Neural cell (in vitro differentiated cells): ENCODE measurements around the gene TSPAN4. TPM values are rescaled to one million over a fixed set of nuclear protein-coding genes. Genes with fewer than 3 reads are reported as not detected.

Experiments used
- H2AFZ ChIP-seq: fragments of 200-600, 300-800 bp; sonication (generic), shearing (Covaris generic); 2 replicates; pipeline ENCODE4 v1.6.0; 2014; ENCODE audit warnings: low read depth, mild to moderate bottlenecking, antibody characterized with exemption, low read length, moderate library complexity
- H3F3A ChIP-seq: fragments of 200-600 bp; shearing (Covaris generic); 2 replicates; pipeline ENCODE4 v1.6.1; 2016; ENCODE audit warnings: mild to moderate bottlenecking, moderate library complexity, mixed read lengths, antibody characterized with exemption, low read length; ENCODE audit not compliant: insufficient read depth, poor library complexity, severe bottlenecking
- H3K27ac ChIP-seq: fragments of 200-600, 300-800 bp; sonication (generic), shearing (Covaris generic); 2 replicates; pipeline ENCODE4 v1.5.1; 2014; ENCODE audit warnings: mild to moderate bottlenecking, low read length, moderate library complexity
- H3K27me3 ChIP-seq: fragments of 300-800, 200-600 bp; sonication (generic), shearing (Covaris generic); 2 replicates; pipeline ENCODE4 v1.6.0; 2014; ENCODE audit warnings: mild to moderate bottlenecking, low read depth, low read length, moderate library complexity; ENCODE audit not compliant: insufficient read depth
- H3K36me3 ChIP-seq: fragments of 300-800, 200-600 bp; sonication (generic), shearing (Covaris generic); 2 replicates; pipeline ENCODE4 v1.5.1; 2014; ENCODE audit warnings: mild to moderate bottlenecking, antibody characterized with exemption, low read length, moderate library complexity; ENCODE audit not compliant: insufficient read depth
- H3K4me2 ChIP-seq: fragments of 300-800, 200-600 bp; sonication (generic), shearing (Covaris generic); 2 replicates; pipeline ENCODE4 v1.6.0; 2014; ENCODE audit warnings: mild to moderate bottlenecking, low read length
- H3K4me3 ChIP-seq: fragments of 300-800, 200-600 bp; sonication (generic), shearing (Covaris generic); 2 replicates; pipeline ENCODE4 v1.5.1; 2014; ENCODE audit warnings: mild to moderate bottlenecking, low read length, moderate library complexity
- H3K79me2 ChIP-seq: fragments of 200-600 bp; shearing (Covaris generic); replicated peaks from 2 replicates; pipeline ENCODE4 v1.6.0; 2014; ENCODE audit warnings: mild to moderate bottlenecking, low read length, moderate library complexity; ENCODE audit not compliant: insufficient read depth
- H3K9ac ChIP-seq: fragments of 300-800, 200-600 bp; sonication (generic), shearing (Covaris generic); 2 replicates; pipeline ENCODE4 v1.6.1; 2016; ENCODE audit warnings: mild to moderate bottlenecking, low read length, mixed read lengths
- H3K9me2 ChIP-seq: fragments of 200-600 bp; shearing (Covaris generic); 2 replicates; pipeline ENCODE4 v1.6.1; 2016; ENCODE audit warnings: mild to moderate bottlenecking, low read length, mixed read lengths; ENCODE audit not compliant: insufficient read depth
- H3K9me3 ChIP-seq: fragments of 200-600, 300-800 bp; sonication (generic), shearing (Covaris generic); 2 replicates; pipeline ENCODE4 v1.6.1; 2016; ENCODE audit warnings: mild to moderate bottlenecking, mixed run types, low read length, moderate library complexity, mixed read lengths
- H4K20me1 ChIP-seq: fragments of 200-600 bp; shearing (Covaris generic); 2 replicates; pipeline ENCODE4 v1.6.1; 2016; ENCODE audit warnings: mild to moderate bottlenecking, mixed run types; ENCODE audit not compliant: insufficient read depth
- EP300 ChIP-seq: fragments of 450-650 bp; conservative IDR thresholded peaks from 2 replicates; pipeline ENCODE4 v1.6.1; 2014; ENCODE audit warnings: antibody characterized with exemption, mild to moderate bottlenecking, moderate library complexity; ENCODE audit not compliant: poor library complexity, severe bottlenecking
- EZH2 ChIP-seq: fragments of 200-600, 300-800 bp; shearing (Covaris generic), sonication (generic); IDR thresholded peaks from 2 replicates; pipeline ENCODE4 v1.6.1; 2014; ENCODE audit warnings: antibody characterized with exemption, low read length, borderline replicate concordance, mild to moderate bottlenecking; ENCODE audit not compliant: insufficient read depth, poor library complexity, severe bottlenecking
- MXI1 ChIP-seq: fragments of 450-650 bp; conservative IDR thresholded peaks from 2 replicates; pipeline ENCODE4 v1.6.1; 2014; ENCODE audit warnings: antibody characterized with exemption, mild to moderate bottlenecking; ENCODE audit not compliant: poor library complexity, severe bottlenecking
- POLR2AphosphoS5 ChIP-seq: IDR thresholded peaks from 2 replicates; pipeline ENCODE4 v1.6.1; 2012
- SMC3 ChIP-seq: fragments of 450-650 bp; conservative IDR thresholded peaks from 2 replicates; pipeline ENCODE4 v1.6.1; 2014; ENCODE audit warnings: antibody characterized with exemption, mild to moderate bottlenecking, moderate library complexity; ENCODE audit not compliant: poor library complexity
- TAF1 ChIP-seq: IDR thresholded peaks from 2 replicates; pipeline ENCODE4 v1.6.1; 2012; ENCODE audit warnings: low read depth
- polyA plus RNA-seq: library from polyadenylated mRNA; depleted of rRNA; stranded (reverse); fragments of >200 nt; gene quantifications from 2 replicates; pipeline ENCODE4 v1.2.3, GENCODE V29; 2014
- TF ChIP-seq, protein P1 (sequence below): fragments of 450-650 bp; IDR thresholded peaks from 2 replicates; pipeline ENCODE4 v1.5.1; 2014; ENCODE audit warnings: antibody characterized with exemption, mild to moderate bottlenecking, moderate library complexity; ENCODE audit not compliant: poor library complexity, severe bottlenecking
- TF ChIP-seq, protein P2 (sequence below): IDR thresholded peaks from 2 replicates; pipeline ENCODE4 v1.6.1; 2012; ENCODE audit warnings: borderline replicate concordance

Gene TSPAN4
- polyA plus RNA-seq, 1 donor from 2014 or later: 68.1 TPM

DNA sequence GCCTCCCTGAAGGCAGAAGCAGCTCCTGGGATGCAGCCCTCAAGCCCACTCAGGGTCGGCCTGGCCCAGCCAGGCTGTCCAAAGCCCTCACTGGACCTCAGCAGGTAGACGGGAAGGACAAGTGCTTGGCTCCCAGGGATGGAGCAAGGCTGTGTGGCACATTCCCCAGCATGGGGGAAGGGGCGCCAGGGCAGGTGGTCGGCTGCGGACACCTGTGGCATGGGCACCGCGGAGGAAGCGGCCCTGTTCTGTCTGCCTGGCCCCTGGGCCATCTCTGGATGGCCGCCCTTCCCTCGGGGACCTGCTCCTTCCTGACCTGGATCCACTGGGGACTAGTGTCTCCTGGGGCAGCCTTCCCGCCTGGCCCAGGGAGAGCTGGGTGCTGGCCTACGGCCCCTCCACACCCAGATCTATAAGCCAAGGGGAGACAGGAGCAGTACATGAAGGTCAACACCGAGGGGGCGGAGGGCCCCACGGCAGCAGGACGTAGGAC lies 42.0 kb downstream of the TSPAN4 start:
- no peak overlapping the region for H3K27ac ChIP-seq
- H3K4me3 ChIP-seq: no peak overlapping the region
- H3F3A ChIP-seq: no peaks in the 10 kb centered on the region
- H3K36me3 ChIP-seq: no peaks in the 10 kb centered on the region
- no peaks in the 10 kb centered on the region for H3K9me2 ChIP-seq
- no peak overlapping the region for H3K4me2 ChIP-seq
- no peak overlapping the region for H2AFZ ChIP-seq
- H3K9ac ChIP-seq: no peak overlapping the region
- TF ChIP-seq TAF1 (no peak), POLR2AphosphoS5 (no peak), EZH2 (no peak), MXI1 (no peak)
- TF ChIP-seq, protein P1, sequence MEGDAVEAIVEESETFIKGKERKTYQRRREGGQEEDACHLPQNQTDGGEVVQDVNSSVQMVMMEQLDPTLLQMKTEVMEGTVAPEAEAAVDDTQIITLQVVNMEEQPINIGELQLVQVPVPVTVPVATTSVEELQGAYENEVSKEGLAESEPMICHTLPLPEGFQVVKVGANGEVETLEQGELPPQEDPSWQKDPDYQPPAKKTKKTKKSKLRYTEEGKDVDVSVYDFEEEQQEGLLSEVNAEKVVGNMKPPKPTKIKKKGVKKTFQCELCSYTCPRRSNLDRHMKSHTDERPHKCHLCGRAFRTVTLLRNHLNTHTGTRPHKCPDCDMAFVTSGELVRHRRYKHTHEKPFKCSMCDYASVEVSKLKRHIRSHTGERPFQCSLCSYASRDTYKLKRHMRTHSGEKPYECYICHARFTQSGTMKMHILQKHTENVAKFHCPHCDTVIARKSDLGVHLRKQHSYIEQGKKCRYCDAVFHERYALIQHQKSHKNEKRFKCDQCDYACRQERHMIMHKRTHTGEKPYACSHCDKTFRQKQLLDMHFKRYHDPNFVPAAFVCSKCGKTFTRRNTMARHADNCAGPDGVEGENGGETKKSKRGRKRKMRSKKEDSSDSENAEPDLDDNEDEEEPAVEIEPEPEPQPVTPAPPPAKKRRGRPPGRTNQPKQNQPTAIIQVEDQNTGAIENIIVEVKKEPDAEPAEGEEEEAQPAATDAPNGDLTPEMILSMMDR: no peak
- TF ChIP-seq, protein P2, sequence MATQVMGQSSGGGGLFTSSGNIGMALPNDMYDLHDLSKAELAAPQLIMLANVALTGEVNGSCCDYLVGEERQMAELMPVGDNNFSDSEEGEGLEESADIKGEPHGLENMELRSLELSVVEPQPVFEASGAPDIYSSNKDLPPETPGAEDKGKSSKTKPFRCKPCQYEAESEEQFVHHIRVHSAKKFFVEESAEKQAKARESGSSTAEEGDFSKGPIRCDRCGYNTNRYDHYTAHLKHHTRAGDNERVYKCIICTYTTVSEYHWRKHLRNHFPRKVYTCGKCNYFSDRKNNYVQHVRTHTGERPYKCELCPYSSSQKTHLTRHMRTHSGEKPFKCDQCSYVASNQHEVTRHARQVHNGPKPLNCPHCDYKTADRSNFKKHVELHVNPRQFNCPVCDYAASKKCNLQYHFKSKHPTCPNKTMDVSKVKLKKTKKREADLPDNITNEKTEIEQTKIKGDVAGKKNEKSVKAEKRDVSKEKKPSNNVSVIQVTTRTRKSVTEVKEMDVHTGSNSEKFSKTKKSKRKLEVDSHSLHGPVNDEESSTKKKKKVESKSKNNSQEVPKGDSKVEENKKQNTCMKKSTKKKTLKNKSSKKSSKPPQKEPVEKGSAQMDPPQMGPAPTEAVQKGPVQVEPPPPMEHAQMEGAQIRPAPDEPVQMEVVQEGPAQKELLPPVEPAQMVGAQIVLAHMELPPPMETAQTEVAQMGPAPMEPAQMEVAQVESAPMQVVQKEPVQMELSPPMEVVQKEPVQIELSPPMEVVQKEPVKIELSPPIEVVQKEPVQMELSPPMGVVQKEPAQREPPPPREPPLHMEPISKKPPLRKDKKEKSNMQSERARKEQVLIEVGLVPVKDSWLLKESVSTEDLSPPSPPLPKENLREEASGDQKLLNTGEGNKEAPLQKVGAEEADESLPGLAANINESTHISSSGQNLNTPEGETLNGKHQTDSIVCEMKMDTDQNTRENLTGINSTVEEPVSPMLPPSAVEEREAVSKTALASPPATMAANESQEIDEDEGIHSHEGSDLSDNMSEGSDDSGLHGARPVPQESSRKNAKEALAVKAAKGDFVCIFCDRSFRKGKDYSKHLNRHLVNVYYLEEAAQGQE: no peak
- H3K27me3 ChIP-seq: no peaks in the 10 kb centered on the region
- H3K79me2 ChIP-seq: no peaks in the 10 kb centered on the region
- H3K9me3 ChIP-seq: no peaks in the 10 kb centered on the region
- H4K20me1 ChIP-seq: no peaks in the 10 kb centered on the region

DNA sequence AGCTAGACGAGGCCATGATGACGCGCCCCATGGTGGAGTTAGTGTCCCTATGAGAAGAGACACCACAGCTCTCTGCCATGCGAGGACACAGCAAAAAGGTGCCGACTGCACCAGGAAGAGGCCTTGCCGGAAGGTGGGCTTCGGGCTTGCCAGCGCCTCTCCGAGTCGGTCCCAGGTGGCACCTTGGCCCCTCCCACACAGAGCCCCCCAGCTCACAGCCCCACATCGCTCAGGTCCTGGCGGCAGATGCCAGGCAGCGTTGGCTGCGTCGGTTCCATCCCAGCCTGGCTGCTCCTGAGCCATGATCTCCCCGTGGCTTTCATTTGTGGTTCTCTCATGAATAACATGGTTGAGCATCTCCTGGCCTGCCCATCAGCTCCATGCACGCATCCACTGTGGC lies 43.9 kb downstream of the TSPAN4 start:
- Histone ChIP-seq H3F3A (no peaks in the 10 kb centered on the region), H3K9ac (no peak overlapping the region), H3K27ac (no peak overlapping the region), H3K9me2 (no peaks in the 10 kb centered on the region), H3K27me3 (no peaks in the 10 kb centered on the region), H3K79me2 (no peaks in the 10 kb centered on the region), H3K36me3 (no peaks in the 10 kb centered on the region), H2AFZ (no peak overlapping the region), H3K4me2 (no peak overlapping the region), H3K9me3 (no peaks in the 10 kb centered on the region), H3K4me3 (no peak overlapping the region), H4K20me1 (no peaks in the 10 kb centered on the region)
- TF ChIP-seq EZH2 (no peak), SMC3 (no peak), EP300 (no peak)

DNA sequence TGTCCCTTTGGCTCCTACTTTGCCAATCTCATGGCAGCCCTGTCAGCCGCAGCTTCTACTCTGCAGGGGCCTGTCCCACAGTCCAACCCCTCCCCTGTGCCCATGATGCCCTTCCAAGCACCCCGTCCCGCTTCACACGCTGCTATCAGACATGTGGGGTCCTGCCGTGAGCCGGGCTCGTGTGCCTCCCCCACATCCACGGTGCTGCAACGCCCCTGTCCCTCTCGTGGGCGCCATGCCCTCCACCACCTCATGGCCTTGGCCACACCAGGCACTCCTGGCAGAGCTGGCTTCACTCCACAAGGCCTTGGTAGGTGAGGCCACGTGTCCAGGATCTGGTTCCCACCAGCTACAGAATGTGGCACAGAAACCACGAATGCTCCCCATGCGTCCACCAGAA lies 44.9 kb downstream of the TSPAN4 start:
- Histone ChIP-seq H3K27ac (no peak overlapping the region), H3K79me2 (no peaks in the 10 kb centered on the region), H3K36me3 (no peaks in the 10 kb centered on the region), H4K20me1 (no peaks in the 10 kb centered on the region), H3K27me3 (no peaks in the 10 kb centered on the region), H3K9me2 (no peaks in the 10 kb centered on the region), H3K9ac (no peak overlapping the region), H3K4me3 (no peak overlapping the region), H3K4me2 (no peak overlapping the region), H2AFZ (no peak overlapping the region), H3F3A (no peaks in the 10 kb centered on the region), H3K9me3 (no peaks in the 10 kb centered on the region)
- TF ChIP-seq EZH2: no peak
- TF ChIP-seq, protein P2: no peak
- no peak for TF ChIP-seq POLR2AphosphoS5
- no peak for TF ChIP-seq MXI1
- TF ChIP-seq EP300: no peak
